ENCODE results near the gene PRICKLE3.

Gene PRICKLE3

GRCh38 chrX:49186125-49187027 is at the start of gene PRICKLE3:
Gene PRICKLE3 (minus strand): TSS chrX:49186373. CDS start chrX:49186297, 76 bp downstream.
- peak; percentile 71 for DNase-seq

- no peak for DNase-seq
Observed at GRCh38 chrX:49233887-49234555, 47.8 kb upstream of the PRICKLE3 start.

GRCh38 chrX:49233176-49233575 is 47.0 kb upstream of the PRICKLE3 start, which contains the start of gene CACNA1F:
Gene CACNA1F (minus strand): TSS chrX:49233340. CDS start chrX:49233309, 31 bp downstream.
- DNase-seq = no peak

- DNase-seq = no peak
Observed at GRCh38 chrX:49232525-49232924, 46.4 kb upstream of the PRICKLE3 start.

- no peak for DNase-seq
Observed at GRCh38 chrX:49231333-49232000, 45.3 kb upstream of the PRICKLE3 start.

- peak; percentile 66 for DNase-seq
Observed at GRCh38 chrX:49230500-49231232, 44.5 kb upstream of the PRICKLE3 start.

GRCh38 chrX:49228185-49228584 is 42.0 kb upstream of the PRICKLE3 start:
- no peak for DNase-seq

GRCh38 chrX:49227726-49228125 is 41.6 kb upstream of the PRICKLE3 start:
- DNase-seq = no peak

GRCh38 chrX:49226946-49227345 is 40.8 kb upstream of the PRICKLE3 start:
- DNase-seq = no peak

GRCh38 chrX:49225858-49226257 is 39.7 kb upstream of the PRICKLE3 start:
- DNase-seq = no peak

- DNase-seq = no peak
Observed at GRCh38 chrX:49221868-49222267, 35.7 kb upstream of the PRICKLE3 start.

- no peak for DNase-seq
Observed at GRCh38 chrX:49220100-49220499, 33.9 kb upstream of the PRICKLE3 start.

GRCh38 chrX:49214996-49215526 is 28.9 kb upstream of the PRICKLE3 start:
- no peak for DNase-seq

- DNase-seq = no peak
Observed at GRCh38 chrX:49214416-49214815, 28.2 kb upstream of the PRICKLE3 start.

GRCh38 chrX:49212861-49213260 is 26.7 kb upstream of the PRICKLE3 start:
- DNase-seq = no peak

- DNase-seq = no peak
Observed at GRCh38 chrX:49212209-49212608, 26.0 kb upstream of the PRICKLE3 start.

- no peak for DNase-seq
Observed at GRCh38 chrX:49211074-49211473, 24.9 kb upstream of the PRICKLE3 start.

GRCh38 chrX:49210406-49210805 is 24.2 kb upstream of the PRICKLE3 start:
- DNase-seq = no peak

- DNase-seq = no peak
Observed at GRCh38 chrX:49209434-49210251, 23.5 kb upstream of the PRICKLE3 start.

GRCh38 chrX:49208399-49208798 is 22.2 kb upstream of the PRICKLE3 start:
- DNase-seq = no peak

GRCh38 chrX:49206543-49206942 is 20.4 kb upstream of the PRICKLE3 start:
- DNase-seq = no peak

- DNase-seq = no peak
Observed at GRCh38 chrX:49205443-49205842, 19.3 kb upstream of the PRICKLE3 start.

Data from stimulated activated CD4-positive, alpha-beta T cell treated with anti-CD3 and anti-CD28 coated beads, Interleukin-1b, Interleukin-23, amount 100 ng/mL, for 48 hours (primary cell).